Measurements from ENCODE around the gene KLHDC9. TPM values are rescaled to one million over a fixed set of nuclear protein-coding genes. Genes with fewer than 3 reads are reported as not detected.

The KLHDC9 gene
- total and polyA plus RNA-seq, 2 of the 8 experiments (the other 6 are each of a cell fraction or from before 2014, with no cell fraction given): 6.5 to 15.6 TPM

- TF ChIP-seq CBX5 (IDR thresholded peaks at IDR 0.05; ENCODE audit: low read depth, low read length): no peak
- no peak for TF ChIP-seq MAX (IDR thresholded peaks at IDR 0.05)
- TF ChIP-seq TBP (IDR thresholded peaks at IDR 0.05; ENCODE audit: low read depth, low read length): no peak
Measured at GRCh38 chr1:161083748-161084596, 14.2 kb upstream of the KLHDC9 start (continued).
